HG03565 (cell line): ENCODE measurements around the gene BIRC2.
"Not testable (repeated sequence)": the region's sequence is repeated elsewhere in the genome, so short reads cannot be mapped to it uniquely, and the experiment has no call there.

ENCODE experiments used
- ATAC-seq: cut with Tn5 transposase; IDR thresholded peaks from one replicate; pipeline ENCODE4 v1.9.1; 2021; ENCODE audit warnings: mild to moderate bottlenecking, moderate library complexity; ENCODE audit not compliant: unreplicated experiment

The BIRC2 gene

GRCh38 chr11:102374633-102375424 is 27.8 kb downstream of the BIRC2 start:
- ATAC-seq = not testable (repeated sequence)

DNA sequence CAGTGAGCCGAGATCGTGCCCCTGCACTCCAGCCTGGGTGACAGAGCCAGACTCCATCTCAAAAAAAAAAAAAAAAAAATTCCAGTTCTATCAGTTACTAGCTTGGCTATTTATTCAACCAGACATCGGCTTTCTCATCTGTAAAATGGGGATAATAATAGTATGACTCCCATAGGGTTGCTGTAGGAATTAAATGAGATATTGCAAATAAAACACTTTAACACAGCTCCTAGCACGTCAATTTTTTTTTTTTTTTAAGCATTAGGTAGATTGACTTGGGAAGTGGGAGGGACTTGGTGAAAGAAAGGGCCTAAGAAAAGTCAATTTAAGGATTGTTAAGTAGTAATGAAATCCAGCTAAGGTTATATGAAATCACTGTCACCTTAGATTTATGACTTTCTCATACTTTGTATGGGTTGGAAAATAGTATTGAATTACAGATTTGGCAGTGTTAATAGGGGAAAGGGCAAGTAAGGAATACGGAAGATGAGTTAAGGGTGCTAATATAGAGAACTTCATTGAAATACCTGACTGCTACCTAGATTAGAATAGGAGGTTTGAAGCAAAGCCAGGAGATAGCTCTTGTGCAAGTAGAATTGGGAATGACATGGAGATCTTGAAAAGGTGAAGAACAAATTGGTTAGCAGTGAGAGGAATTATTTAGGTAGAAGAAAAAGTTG is 28.8 kb downstream of the BIRC2 start:
- ATAC-seq = no peak

GRCh38 chr11:102377891-102378290 is 30.9 kb downstream of the BIRC2 start:
- no peak for ATAC-seq

- ATAC-seq = no peak
These were observed 31.8 kb downstream of the BIRC2 start for GRCh38 chr11:102378818-102379217.

DNA sequence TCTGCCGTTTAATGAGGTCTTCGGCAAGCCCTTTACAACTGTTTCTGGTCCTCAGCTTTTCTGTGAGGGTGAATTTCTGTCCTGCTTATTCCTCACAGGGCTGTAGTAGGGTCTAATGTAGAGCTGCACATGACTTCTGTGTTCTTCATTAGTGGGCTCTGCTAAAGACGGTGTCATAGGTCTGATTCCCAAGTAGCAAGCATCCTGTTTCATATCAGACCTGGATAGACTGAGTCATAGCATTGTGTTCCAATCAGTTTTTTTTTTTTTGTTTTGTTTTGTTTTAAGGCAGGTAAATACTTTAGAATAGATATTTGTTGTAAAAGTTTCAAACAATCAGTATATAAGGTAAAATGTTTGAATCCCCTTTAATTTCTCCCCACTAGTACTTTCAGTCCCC is 35.4 kb downstream of the BIRC2 start:
- no peak for ATAC-seq

- ATAC-seq = no peak
These were observed 36.8 kb downstream of the BIRC2 start for GRCh38 chr11:102383839-102384238.

DNA sequence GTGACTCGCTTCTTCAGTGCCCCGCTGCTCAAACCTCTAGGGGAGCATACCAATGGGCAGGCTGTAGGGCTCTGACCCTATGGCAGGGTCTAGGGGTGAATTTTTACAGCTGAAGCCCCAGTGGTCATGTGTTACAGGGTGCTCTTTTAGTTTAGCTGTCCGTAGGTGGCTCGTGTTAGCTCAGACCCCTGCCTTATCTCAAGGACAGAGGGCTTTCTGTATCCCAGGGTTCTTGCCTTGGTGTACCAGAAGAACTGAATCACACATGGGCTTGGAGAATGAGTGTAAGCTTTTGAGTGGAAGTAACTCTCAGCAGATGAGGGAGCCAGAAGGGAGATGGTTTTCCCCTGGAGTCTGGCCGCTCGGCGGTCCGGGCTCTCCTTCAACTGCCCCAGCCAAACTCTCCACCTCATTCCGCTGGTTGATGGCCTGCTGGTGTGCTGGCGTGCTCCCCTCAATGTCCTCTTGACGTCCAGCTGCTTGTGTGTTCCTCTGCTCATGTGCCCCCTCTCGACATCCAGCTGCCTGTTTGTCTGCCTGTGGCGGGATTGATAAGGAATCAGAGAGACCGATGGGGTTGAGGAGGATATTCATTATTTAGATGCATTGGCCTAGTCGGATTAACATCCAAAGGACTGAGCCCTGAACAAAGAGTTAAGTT is 37.5 kb downstream of the BIRC2 start:
- ATAC-seq = no peak

- ATAC-seq = no peak
These were observed 38.3 kb downstream of the BIRC2 start for GRCh38 chr11:102385085-102386007.

- no peak for ATAC-seq
These were observed 39.2 kb downstream of the BIRC2 start for GRCh38 chr11:102386136-102386734.

- ATAC-seq = no peak
These were observed 40.2 kb downstream of the BIRC2 start for GRCh38 chr11:102387043-102387781.

DNA sequence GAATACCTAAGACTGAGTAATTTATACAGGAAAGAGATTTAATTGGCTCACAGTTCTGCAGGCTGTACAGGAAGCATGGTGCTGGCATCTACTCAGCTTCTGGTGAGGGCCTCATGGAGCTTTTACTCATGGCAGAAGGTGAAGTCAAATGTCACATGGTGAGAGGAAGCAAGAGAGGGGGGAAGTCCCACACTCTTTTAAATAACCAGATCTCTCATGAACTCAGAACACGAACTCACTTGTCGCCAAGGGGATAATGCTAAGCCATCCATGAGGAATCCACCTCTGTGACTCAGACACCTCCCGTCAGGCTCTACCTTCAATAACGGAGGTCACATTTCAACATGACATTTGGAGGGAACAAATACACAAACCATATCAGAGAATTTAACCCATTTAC is 42.2 kb downstream of the BIRC2 start:
- ATAC-seq = no peak

GRCh38 chr11:102390667-102391465 is 43.9 kb downstream of the BIRC2 start:
- peak; percentile 79 for ATAC-seq

DNA sequence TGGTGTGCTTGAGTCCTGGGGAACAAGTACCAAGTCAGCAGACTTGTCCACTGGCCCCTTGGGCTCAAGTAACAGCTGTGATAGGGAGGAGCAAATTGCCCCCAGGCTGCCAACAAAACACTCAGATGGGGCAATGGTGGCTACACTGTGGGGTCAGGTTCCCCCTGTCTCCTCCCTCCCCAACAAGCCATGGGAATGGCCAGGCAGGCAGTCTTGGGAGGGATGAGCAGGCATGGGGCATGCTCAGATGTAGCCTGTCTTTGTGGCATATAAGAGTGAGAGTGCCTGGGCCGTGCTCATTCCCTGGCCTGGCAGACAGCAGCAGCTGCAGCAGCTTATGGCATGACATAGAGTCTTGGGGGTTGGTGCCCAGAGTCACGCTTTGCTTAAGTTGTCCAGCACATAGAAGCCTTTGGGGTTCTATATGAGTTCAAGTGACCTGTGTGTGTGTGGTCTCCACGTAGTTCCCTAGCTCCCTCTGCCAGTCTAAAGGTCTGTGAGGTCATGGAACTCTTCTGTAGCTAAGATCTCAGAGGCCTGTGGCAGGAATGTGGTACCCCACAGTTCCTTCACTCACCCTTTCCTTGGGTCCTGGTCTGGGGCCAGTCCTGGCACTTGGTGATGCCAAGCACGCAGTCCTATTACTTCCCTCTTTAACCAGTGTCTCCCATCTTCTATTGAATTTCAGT is 44.7 kb downstream of the BIRC2 start:
- no peak for ATAC-seq

- ATAC-seq = no peak
These were observed 46.3 kb downstream of the BIRC2 start for GRCh38 chr11:102393272-102393730.

GRCh38 chr11:102395720-102396393 is 48.8 kb downstream of the BIRC2 start:
- no peak for ATAC-seq

- no peak for ATAC-seq
These were observed 49.9 kb downstream of the BIRC2 start for GRCh38 chr11:102396708-102397563.

- no peak for ATAC-seq
These were observed 51.3 kb downstream of the BIRC2 start for GRCh38 chr11:102398297-102398696.
